Testis (tissue), 3 donors: ENCODE measurements around the gene ANO3. TPM values are rescaled to one million over a fixed set of nuclear protein-coding genes. Genes with fewer than 3 reads are reported as not detected.

Source experiments
- DNase-seq: peaks from one replicate; pipeline ENCODE4 v3.0.0-alpha.2; 2019
- H3K27ac ChIP-seq, 2 donors: fragments of 200-600 bp; sonication (generic); one replicate each; pipeline ENCODE4 v1.5.1; 2019
- H3K27me3 ChIP-seq: fragments of 200-600 bp; sonication (generic); one replicate; pipeline ENCODE4 v1.5.1; 2019
- H3K36me3 ChIP-seq: fragments of 200-600 bp; sonication (generic); one replicate; pipeline ENCODE4 v1.5.1; 2017; ENCODE audit warnings: low read depth; ENCODE audit errors: missing control alignments
- H3K4me1 ChIP-seq: fragments of 200-600 bp; sonication (generic); one replicate; pipeline ENCODE4 v1.5.1; 2019
- H3K4me3 ChIP-seq, 2 donors: fragments of 200-600 bp; sonication (generic); one replicate each; pipeline ENCODE4 v1.5.1; 2017 to 2019
- H3K9me3 ChIP-seq: fragments of 200-600 bp; sonication (generic); one replicate; pipeline ENCODE4 v1.5.1; 2017
- CTCF ChIP-seq, 3 experiments: fragments of 450-650 bp in 2 of 3; fragments of 200-600 bp in 1 of 3; sonication (generic) in 1 of 3; IDR thresholded peaks; one replicate each; pipeline ENCODE4 v1.5.1; 2016 to 2019; ENCODE audit warnings: antibody characterized with exemption in 3 of 3, mild to moderate bottlenecking in 2 of 3, moderate library complexity in 1 of 3
- POLR2A ChIP-seq: fragments of 450-650 bp; IDR thresholded peaks from one replicate; pipeline ENCODE4 v1.6.1; 2017; ENCODE audit warnings: antibody characterized with exemption, mild to moderate bottlenecking, moderate library complexity
- WGBS, 2 donors: methylation state at CpG; one replicate each; pipeline ENCODE4 v1.1.5; 2018; 5-methylcytosine and 5-hydroxymethylcytosine counted together
- intact Hi-C: fragments of 100-400 bp; cut with DNase I; formaldehyde crosslinking; loops from one replicate; pipeline ENCODE4 v1.15.1; 2023; ENCODE audit warnings: low total_unique reads
- polyA plus RNA-seq: library from polyadenylated mRNA; stranded (reverse); fragments of 350-450 nt; fragmentation: Illumina TruSeq; extraction: RNeasy Lipid Tissue Mini Kit (QIAGEN cat#74804); gene quantifications from one replicate; pipeline ENCODE4 v1.2.3, GENCODE V29; 2014; ENCODE audit warnings: low read depth, low replicate concordance; ENCODE audit not compliant: insufficient read depth
- total RNA-seq, 2 donors: library from RNA; depleted of rRNA; stranded (reverse); fragments of >200 nt; gene quantifications; one replicate each; pipeline ENCODE4 v1.2.3, GENCODE V29; 2016

The ANO3 gene
- total and polyA plus RNA-seq, 3 donors from 2014 or later: 1.9 to 2.4 (median 2.2) TPM

- intact Hi-C loops: no loop called here
- Histone ChIP-seq H3K36me3 (no peaks in the 10 kb centered on the region), H3K27me3 (no peaks in the 10 kb centered on the region), H3K4me1 (no peaks in the 10 kb centered on the region), H3K4me3 (no peak overlapping the region), H3K27ac (no peak overlapping the region), H3K9me3 (no peaks in the 10 kb centered on the region)
- no peak for TF ChIP-seq POLR2A
- no peak for TF ChIP-seq CTCF (IDR thresholded peaks at IDR 0.05)
- no peak for DNase-seq
- WGBS, 2 donors: 93 to 100% methylated on average over 1 to 2 of the region's 2 CpGs
These were observed 281.8 kb downstream of the ANO3 start for GRCh38 chr11:26613759-26614158.

GRCh38 chr11:26618441-26618840 is 286.5 kb downstream of the ANO3 start:
- Histone ChIP-seq H3K27ac (no peak overlapping the region), H3K27me3 (no peaks in the 10 kb centered on the region), H3K36me3 (no peaks in the 10 kb centered on the region), H3K4me3 (no peak overlapping the region), H3K4me1 (no peaks in the 10 kb centered on the region), H3K9me3 (no peaks in the 10 kb centered on the region)
- intact Hi-C loops: no loop called here
- TF ChIP-seq POLR2A: no peak
- TF ChIP-seq CTCF (IDR thresholded peaks at IDR 0.05): no peak
- DNase-seq: no peak
- WGBS, 2 donors: 65 to 71% methylated on average over 1 of the region's 1 CpG

GRCh38 chr11:26620282-26621045 is 288.5 kb downstream of the ANO3 start:
- no peaks in the 10 kb centered on the region for H3K9me3 ChIP-seq
- H3K36me3 ChIP-seq: no peaks in the 10 kb centered on the region
- 83 to 91% methylated on average over 1 of the region's 1 CpG for WGBS, 2 donors
- H3K4me3 ChIP-seq: no peak overlapping the region
- DNase-seq: no peak
- intact Hi-C loops: no loop called here
- no peaks in the 10 kb centered on the region for H3K4me1 ChIP-seq
- H3K27me3 ChIP-seq: no peaks in the 10 kb centered on the region
- TF ChIP-seq POLR2A: no peak
- no peak for TF ChIP-seq CTCF (IDR thresholded peaks at IDR 0.05)
- H3K27ac ChIP-seq: no peak overlapping the region

- no peaks in the 10 kb centered on the region for H3K36me3 ChIP-seq
- H3K4me1 ChIP-seq: no peaks in the 10 kb centered on the region
- H3K27ac ChIP-seq: no peak overlapping the region
- DNase-seq: no peak
- no peaks in the 10 kb centered on the region for H3K27me3 ChIP-seq
- intact Hi-C loops: no loop called here
- no peaks in the 10 kb centered on the region for H3K9me3 ChIP-seq
- H3K4me3 ChIP-seq: no peak overlapping the region
- TF ChIP-seq CTCF (IDR thresholded peaks at IDR 0.05) (no peak), POLR2A (no peak)
These were observed 289.2 kb downstream of the ANO3 start for GRCh38 chr11:26621132-26621531.

GRCh38 chr11:26622181-26622580 is 290.3 kb downstream of the ANO3 start:
- no peaks in the 10 kb centered on the region for H3K27me3 ChIP-seq
- no peaks in the 10 kb centered on the region for H3K9me3 ChIP-seq
- H3K4me3 ChIP-seq: no peak overlapping the region
- H3K4me1 ChIP-seq: no peaks in the 10 kb centered on the region
- DNase-seq: no peak
- no peak overlapping the region for H3K27ac ChIP-seq
- H3K36me3 ChIP-seq: no peaks in the 10 kb centered on the region
- intact Hi-C loops: no loop called here
- 60 to 89% methylated on average over 2 of the region's 2 CpGs for WGBS, 2 donors
- TF ChIP-seq POLR2A (no peak), CTCF (IDR thresholded peaks at IDR 0.05) (no peak)
